NCI-H187 treated with DMSO at 0.1 percent for 48 hours (cell line): ENCODE data around the gene MYOM1.
"Not testable (repeated sequence)": the region's sequence is repeated elsewhere in the genome, so short reads cannot be mapped to it uniquely, and the experiment has no call there.

ENCODE experiments used
- DNase-seq: peaks from one replicate; lab custom pipeline; 2025; lab: John Stamatoyannopoulos, UW

Gene MYOM1

DNA sequence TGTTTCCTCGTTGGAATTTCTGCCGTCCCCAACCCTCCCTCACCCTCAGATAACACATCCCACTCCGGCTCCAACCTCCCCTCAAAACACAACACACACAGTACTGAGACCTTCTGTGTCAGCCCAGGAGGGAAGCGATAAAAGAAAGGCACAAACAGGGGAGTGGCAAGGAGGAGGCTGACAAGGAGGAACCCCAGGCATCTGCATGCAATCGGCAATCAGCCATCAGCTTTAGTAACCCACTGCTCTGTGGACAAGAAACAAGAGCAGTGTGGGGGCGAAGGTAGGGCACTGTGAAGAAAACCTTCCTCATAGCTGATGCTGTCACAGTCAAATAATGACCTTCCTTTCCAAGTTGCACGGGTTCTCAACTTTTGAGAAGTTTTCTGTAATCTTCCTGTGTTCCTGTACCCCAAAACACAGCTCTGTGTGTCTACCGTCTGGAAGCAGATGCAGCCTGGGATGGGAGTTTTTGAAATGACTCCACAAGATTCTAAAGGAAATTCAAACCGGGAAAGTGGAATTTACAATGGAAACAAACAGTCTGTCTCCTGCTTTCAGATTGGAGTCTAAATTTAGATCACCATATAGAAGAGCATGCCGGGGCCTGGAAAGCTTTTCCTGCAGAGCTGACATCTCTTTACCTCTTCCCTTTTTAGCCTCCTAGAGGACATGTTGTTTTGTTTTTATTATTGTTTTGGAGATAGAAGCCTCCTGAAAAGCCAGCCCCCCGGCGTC, 190.4 kb downstream of the MYOM1 start:
- no peak for DNase-seq

DNA sequence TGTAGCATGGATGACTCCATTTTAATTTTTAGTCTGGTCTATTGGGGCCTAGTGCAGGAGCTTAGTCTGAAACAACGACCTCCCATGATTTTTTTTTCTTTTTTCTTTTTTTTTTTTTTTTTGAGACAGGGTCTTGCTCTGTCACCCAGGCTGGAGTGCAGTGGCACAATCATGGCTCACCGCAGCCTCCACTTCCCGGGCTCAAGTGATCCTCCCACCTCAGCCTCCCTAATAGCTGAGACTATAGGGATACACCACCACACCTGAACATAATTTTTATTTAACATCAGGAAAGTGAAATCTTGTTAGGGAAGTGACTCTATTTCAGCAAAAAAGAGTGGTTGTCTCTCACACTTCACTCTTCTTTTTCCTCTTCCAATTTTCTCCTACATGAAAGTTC, 191.7 kb downstream of the MYOM1 start:
- DNase-seq = not testable (repeated sequence)

- DNase-seq = no peak
These were observed 192.3 kb downstream of the MYOM1 start for GRCh38 chr18:3027370-3027891.

- no peak for DNase-seq
These were observed 194.2 kb downstream of the MYOM1 start for GRCh38 chr18:3025544-3025943.

GRCh38 chr18:3023603-3024002, 196.2 kb downstream of the MYOM1 start:
- not testable (repeated sequence) for DNase-seq
